HL-60 (cell line): ENCODE results near the gene FBXO47.

Experiments
- POLR2AphosphoS5 ChIP-seq: IDR thresholded peaks from 2 replicates; pipeline ENCODE4 v1.6.1; 2012; ENCODE audit warnings: low read depth
- SPI1 ChIP-seq: IDR thresholded peaks from 2 replicates; pipeline ENCODE4 v1.6.1; 2012; ENCODE audit warnings: low read depth, mild to moderate bottlenecking, borderline replicate concordance
- TF ChIP-seq, protein P1 (sequence below): IDR thresholded peaks from one replicate; pipeline ENCODE4 v1.5.1; 2011; ENCODE audit warnings: low read length, control low read depth, inconsistent platforms; ENCODE audit not compliant: insufficient read depth
- TF ChIP-seq, protein P2 (sequence below): IDR thresholded peaks from 2 replicates; pipeline ENCODE4 v1.6.1; 2012; ENCODE audit warnings: low read depth; ENCODE audit not compliant: insufficient replicate concordance

DNA sequence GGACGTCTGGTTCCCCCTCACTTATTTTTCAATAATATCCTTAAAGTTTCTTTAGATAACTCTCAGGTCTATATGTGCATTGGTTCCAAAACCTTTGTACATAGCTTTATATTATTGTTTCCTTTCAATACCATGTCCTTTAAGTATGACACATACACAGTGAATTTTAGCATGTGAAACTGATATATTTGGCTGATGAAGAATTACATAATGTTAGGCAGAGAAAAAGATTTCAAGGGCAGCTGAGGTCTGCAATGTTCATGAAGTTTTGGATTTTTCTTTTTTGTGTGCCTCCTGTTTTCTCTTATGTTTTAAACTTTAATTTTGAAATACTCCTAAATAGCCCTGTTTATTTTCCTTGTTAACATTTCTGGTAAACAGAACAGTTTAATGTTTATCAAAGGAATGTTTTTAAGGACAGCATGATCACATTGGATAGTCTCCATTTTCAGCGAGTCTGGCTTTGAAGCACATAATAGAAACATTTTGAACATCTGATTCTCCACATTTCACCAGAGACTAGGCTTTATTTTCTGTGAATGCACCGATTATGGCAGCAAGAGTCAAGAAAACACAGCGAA, 32.9 kb upstream of the FBXO47 start:
- TF ChIP-seq, protein P1, sequence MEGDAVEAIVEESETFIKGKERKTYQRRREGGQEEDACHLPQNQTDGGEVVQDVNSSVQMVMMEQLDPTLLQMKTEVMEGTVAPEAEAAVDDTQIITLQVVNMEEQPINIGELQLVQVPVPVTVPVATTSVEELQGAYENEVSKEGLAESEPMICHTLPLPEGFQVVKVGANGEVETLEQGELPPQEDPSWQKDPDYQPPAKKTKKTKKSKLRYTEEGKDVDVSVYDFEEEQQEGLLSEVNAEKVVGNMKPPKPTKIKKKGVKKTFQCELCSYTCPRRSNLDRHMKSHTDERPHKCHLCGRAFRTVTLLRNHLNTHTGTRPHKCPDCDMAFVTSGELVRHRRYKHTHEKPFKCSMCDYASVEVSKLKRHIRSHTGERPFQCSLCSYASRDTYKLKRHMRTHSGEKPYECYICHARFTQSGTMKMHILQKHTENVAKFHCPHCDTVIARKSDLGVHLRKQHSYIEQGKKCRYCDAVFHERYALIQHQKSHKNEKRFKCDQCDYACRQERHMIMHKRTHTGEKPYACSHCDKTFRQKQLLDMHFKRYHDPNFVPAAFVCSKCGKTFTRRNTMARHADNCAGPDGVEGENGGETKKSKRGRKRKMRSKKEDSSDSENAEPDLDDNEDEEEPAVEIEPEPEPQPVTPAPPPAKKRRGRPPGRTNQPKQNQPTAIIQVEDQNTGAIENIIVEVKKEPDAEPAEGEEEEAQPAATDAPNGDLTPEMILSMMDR = no peak
- no peak for TF ChIP-seq POLR2AphosphoS5
- TF ChIP-seq, protein P2, sequence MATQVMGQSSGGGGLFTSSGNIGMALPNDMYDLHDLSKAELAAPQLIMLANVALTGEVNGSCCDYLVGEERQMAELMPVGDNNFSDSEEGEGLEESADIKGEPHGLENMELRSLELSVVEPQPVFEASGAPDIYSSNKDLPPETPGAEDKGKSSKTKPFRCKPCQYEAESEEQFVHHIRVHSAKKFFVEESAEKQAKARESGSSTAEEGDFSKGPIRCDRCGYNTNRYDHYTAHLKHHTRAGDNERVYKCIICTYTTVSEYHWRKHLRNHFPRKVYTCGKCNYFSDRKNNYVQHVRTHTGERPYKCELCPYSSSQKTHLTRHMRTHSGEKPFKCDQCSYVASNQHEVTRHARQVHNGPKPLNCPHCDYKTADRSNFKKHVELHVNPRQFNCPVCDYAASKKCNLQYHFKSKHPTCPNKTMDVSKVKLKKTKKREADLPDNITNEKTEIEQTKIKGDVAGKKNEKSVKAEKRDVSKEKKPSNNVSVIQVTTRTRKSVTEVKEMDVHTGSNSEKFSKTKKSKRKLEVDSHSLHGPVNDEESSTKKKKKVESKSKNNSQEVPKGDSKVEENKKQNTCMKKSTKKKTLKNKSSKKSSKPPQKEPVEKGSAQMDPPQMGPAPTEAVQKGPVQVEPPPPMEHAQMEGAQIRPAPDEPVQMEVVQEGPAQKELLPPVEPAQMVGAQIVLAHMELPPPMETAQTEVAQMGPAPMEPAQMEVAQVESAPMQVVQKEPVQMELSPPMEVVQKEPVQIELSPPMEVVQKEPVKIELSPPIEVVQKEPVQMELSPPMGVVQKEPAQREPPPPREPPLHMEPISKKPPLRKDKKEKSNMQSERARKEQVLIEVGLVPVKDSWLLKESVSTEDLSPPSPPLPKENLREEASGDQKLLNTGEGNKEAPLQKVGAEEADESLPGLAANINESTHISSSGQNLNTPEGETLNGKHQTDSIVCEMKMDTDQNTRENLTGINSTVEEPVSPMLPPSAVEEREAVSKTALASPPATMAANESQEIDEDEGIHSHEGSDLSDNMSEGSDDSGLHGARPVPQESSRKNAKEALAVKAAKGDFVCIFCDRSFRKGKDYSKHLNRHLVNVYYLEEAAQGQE = no peak
- TF ChIP-seq SPI1 = no peak
